Upper lobe of left lung (tissue), 4 donors: ENCODE results near the gene PLCB1.

Experiments used
- EP300 ChIP-seq, 4 donors: sonication (generic); formaldehyde crosslinking; IDR thresholded peaks; one replicate each; pipeline ENCODE4 v1.5.1; 2017; ENCODE audit warnings: antibody characterized with exemption in 4 of 4, control low read depth in 2 of 4
- POLR2A ChIP-seq, 4 donors: fragments of 450-650 bp; IDR thresholded peaks; one replicate each; pipeline ENCODE4 v1.5.1; 2016 to 2017; ENCODE audit warnings: antibody characterized with exemption in 4 of 4, mild to moderate bottlenecking in 2 of 4
- POLR2AphosphoS5 ChIP-seq, 2 donors: sonication (generic); formaldehyde crosslinking; IDR thresholded peaks; one replicate each; pipeline ENCODE4 v1.5.1; 2017; ENCODE audit warnings: antibody characterized with exemption in 2 of 2
- TF ChIP-seq, protein P1 (sequence below), 6 experiments: fragments of 450-650 bp in 4 of 6; fragments of 200-600 bp in 2 of 6; sonication (generic) in 2 of 6; IDR thresholded peaks; one replicate each; pipeline ENCODE4 v1.5.1; 2016 to 2019; ENCODE audit warnings: antibody characterized with exemption in 6 of 6

DNA sequence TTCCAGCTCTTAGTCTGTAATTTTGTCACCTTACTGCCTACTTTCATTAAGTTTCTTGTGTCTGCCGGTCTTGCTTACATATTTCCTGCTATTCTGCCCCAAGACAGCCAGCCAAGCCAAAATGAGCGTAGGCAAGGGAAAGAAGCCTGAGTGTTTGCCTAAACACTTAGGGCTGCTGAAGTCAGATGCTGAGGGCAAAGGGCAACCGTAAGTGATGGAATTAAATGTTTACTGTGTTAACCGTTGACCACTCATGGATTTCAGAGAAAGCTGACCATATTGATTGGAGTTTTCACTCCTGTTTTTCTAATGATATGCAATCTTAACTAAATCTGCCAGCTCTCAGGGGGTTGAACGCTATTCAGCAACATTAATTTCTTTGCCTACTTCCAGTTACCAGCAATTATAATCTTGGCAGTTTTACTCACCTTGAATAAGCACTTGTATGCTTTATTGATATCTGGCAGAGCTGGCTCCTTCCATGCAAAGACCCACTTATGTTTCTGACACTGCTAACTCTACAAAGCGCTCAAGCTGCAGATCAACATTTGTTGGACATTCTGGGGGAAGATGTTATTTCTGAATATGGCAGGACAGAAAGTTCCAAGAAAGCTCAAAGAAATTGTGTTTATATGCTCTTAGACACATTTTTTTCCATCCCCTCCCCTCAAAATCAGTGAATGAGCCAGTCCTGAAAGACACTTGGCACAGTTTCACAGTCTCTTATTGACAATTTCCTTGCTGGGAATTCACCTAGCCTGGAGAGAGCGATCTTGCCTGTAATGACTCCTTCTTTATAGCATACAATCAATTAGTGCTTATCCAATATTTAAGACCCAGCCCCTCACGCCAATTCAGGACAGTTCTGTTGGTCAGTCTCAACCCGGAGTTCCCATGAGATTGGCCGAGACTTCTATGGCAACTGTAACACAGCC is 183.8 kb downstream of the PLCB1 start:
- TF ChIP-seq, protein P1, sequence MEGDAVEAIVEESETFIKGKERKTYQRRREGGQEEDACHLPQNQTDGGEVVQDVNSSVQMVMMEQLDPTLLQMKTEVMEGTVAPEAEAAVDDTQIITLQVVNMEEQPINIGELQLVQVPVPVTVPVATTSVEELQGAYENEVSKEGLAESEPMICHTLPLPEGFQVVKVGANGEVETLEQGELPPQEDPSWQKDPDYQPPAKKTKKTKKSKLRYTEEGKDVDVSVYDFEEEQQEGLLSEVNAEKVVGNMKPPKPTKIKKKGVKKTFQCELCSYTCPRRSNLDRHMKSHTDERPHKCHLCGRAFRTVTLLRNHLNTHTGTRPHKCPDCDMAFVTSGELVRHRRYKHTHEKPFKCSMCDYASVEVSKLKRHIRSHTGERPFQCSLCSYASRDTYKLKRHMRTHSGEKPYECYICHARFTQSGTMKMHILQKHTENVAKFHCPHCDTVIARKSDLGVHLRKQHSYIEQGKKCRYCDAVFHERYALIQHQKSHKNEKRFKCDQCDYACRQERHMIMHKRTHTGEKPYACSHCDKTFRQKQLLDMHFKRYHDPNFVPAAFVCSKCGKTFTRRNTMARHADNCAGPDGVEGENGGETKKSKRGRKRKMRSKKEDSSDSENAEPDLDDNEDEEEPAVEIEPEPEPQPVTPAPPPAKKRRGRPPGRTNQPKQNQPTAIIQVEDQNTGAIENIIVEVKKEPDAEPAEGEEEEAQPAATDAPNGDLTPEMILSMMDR (IDR thresholded peaks at IDR 0.05), result no peak
- TF ChIP-seq POLR2A (IDR thresholded peaks at IDR 0.05) (no peak), EP300 (IDR thresholded peaks at IDR 0.05) (no peak), POLR2AphosphoS5 (IDR thresholded peaks at IDR 0.05) (no peak)
